ENCODE measurements around the gene ZNF337.
"Not testable (repeated sequence)": the region's sequence is repeated elsewhere in the genome, so short reads cannot be mapped to it uniquely, and the experiment has no call there.

The ZNF337 gene

DNA sequence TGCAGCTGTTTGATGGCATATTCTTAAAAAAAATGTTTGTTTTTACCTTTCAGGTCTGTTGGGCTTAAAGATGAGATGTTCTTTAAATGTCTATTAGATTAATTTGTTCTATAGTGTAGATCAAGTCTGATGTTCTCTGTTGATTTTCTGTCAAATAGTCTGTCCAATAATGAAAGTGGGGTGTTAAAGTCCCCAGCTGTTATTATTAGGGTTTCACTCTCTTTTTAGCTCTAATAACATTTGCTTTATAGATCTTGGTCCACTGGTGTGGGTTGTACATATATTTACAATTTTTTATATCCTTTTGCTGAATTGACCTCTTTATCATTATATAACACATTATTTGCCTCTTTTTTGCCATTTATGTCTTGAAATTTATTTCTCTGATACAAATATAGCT, 11.0 kb upstream of the ZNF337 start:
- H3K4me3 ChIP-seq (ENCODE audit: control insufficient read depth, low read depth, low read length): no peak overlapping the region
- TF ChIP-seq, protein P1, sequence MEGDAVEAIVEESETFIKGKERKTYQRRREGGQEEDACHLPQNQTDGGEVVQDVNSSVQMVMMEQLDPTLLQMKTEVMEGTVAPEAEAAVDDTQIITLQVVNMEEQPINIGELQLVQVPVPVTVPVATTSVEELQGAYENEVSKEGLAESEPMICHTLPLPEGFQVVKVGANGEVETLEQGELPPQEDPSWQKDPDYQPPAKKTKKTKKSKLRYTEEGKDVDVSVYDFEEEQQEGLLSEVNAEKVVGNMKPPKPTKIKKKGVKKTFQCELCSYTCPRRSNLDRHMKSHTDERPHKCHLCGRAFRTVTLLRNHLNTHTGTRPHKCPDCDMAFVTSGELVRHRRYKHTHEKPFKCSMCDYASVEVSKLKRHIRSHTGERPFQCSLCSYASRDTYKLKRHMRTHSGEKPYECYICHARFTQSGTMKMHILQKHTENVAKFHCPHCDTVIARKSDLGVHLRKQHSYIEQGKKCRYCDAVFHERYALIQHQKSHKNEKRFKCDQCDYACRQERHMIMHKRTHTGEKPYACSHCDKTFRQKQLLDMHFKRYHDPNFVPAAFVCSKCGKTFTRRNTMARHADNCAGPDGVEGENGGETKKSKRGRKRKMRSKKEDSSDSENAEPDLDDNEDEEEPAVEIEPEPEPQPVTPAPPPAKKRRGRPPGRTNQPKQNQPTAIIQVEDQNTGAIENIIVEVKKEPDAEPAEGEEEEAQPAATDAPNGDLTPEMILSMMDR (conservative IDR thresholded peaks at IDR 0.05; ENCODE audit: control insufficient read depth, insufficient read depth, low read depth, low read length): no peak
- DNase-seq (ENCODE audit: low read depth): no peak

DNA sequence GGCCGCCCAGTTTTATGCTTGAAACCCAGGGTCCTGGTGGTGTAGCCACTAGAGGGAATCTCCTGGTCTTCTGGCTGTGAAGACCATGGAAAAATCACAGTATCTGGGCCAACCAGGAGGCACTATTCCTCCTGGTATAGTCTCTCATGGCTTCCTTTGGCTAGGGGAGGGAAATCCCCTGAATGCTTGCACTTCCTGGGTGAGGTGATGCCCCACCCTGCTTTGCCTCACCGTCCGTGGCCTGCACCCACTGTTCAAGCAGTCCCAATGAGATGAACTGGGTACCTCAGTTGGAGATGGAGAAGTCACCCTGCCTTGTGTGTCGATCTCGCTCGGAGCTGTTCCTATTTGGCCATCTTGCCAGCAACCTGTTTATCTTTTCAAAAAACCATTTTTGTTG, 10.1 kb upstream of the ZNF337 start:
- no peak overlapping the region for H3K4me3 ChIP-seq (ENCODE audit: control insufficient read depth, low read depth, low read length)
- no peak for DNase-seq (ENCODE audit: low read depth)
- TF ChIP-seq, protein P1 (conservative IDR thresholded peaks at IDR 0.05; ENCODE audit: control insufficient read depth, insufficient read depth, low read depth, low read length): no peak

DNA sequence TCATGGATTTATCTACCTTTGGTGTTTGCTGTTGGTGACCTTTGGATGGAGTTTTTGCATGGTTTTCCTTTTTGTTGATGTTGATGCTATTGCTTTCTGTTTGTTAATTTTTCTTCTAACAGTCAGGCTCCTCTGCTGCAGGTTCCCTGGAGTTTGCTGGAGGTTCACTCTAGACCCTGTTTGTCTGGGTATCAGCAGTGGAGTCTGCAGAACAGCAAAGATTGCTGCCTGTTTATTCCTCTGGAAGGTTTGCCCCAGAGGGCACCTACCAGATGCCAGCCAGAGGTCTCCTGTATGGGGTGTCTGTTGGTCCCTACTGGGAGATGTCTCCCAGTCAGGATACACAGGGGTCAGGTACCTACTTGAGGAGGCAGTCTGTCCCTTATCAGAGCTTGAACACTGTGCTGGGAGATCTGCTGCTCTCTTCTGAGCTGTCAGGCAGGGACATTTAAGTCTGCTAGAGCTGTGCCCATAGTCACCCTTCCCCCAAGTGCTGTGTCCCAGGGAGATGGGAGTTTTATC, 9.2 kb upstream of the ZNF337 start:
- DNase-seq (ENCODE audit: low read depth): no peak
- H3K4me3 ChIP-seq (ENCODE audit: control insufficient read depth, low read depth, low read length): no peak overlapping the region
- TF ChIP-seq, protein P1 (conservative IDR thresholded peaks at IDR 0.05; ENCODE audit: control insufficient read depth, insufficient read depth, low read depth, low read length): no peak

GRCh38 chr20:25704303-25704702, 7.7 kb upstream of the ZNF337 start:
- DNase-seq (ENCODE audit: low read depth): not testable (repeated sequence)

GRCh38 chr20:25700835-25701234, 4.2 kb upstream of the ZNF337 start:
- not testable (repeated sequence) for H3K4me3 ChIP-seq (ENCODE audit: control insufficient read depth, low read depth, low read length); DNase-seq (ENCODE audit: low read depth)

More at GRCh38 chr20:25704303-25704702, 7.7 kb upstream of the ZNF337 start:
- H3K4me3 ChIP-seq (ENCODE audit: control insufficient read depth, low read depth, low read length): not testable (repeated sequence)

GRCh38 chr20:25699914-25700313, 3.3 kb upstream of the ZNF337 start:
- TF ChIP-seq, protein P1 (conservative IDR thresholded peaks at IDR 0.05; ENCODE audit: control insufficient read depth, insufficient read depth, low read depth, low read length): no peak
- H3K4me3 ChIP-seq (ENCODE audit: control insufficient read depth, low read depth, low read length): no peak overlapping the region
- DNase-seq (ENCODE audit: low read depth): peak; percentile 41

DNA sequence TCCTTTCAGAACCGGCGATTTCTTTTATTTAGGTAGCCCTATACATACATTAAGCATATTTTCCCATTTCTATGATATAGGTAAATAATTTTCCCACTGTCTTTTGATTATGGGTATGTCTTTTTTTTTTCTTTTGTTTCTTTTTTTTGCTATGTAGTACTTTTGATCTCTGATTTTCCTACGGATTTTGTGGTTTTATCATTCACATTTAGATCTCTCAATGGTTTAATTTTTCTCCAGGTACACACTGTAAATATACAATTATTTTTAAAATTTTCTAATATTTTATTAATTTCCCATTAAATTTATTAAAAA, 436 bp upstream of the ZNF337 start:
- TF ChIP-seq, protein P1 (conservative IDR thresholded peaks at IDR 0.05; ENCODE audit: control insufficient read depth, insufficient read depth, low read depth, low read length): no peak
- peak overlapping the region; percentile 93 for H3K4me3 ChIP-seq (ENCODE audit: control insufficient read depth, low read depth, low read length)
- DNase-seq (ENCODE audit: low read depth): no peak

DNA sequence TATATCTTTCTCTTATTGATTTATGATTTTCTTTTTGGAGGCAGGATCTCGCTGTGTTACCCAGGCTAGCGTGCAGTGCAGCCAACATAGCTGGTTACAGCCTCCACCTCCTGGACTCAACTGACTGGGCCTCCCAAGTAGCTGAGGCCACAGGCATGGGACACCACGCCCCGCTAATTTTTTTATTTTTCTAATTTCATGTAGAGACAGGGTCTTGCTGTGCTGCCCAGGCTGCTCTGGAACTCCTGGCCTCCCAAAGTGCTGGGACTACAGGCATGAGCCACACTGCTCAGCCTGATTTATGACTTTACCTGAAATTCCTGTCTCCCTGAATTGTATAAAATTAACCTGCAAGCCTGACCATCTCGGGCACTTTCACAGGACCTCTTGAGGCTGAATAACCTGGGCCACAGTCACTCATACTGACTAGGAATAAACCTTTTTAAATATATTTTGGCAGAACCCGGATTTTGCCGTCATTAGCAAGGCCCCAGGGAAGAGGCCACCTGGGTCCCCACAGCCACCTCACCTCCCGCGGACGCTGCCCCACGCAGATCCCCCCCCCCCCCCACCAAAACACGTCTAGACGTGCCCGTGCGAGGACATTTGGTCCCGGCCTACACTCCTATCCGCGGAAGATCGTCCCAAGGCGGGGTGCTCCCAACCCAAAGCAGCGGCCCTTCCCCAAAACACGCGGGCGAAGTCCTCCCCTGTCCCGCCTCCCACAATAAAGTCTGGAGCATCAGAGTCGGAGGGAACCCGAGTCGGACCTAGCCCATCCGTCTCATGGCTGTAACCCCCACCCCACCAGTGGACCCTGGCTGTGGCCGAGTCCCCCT, 902 bp downstream of the ZNF337 start:
- TF ChIP-seq, protein P1 (conservative IDR thresholded peaks at IDR 0.05; ENCODE audit: control insufficient read depth, insufficient read depth, low read depth, low read length): no peak
- peak; percentile 11 for DNase-seq (ENCODE audit: low read depth)
- H3K4me3 ChIP-seq (ENCODE audit: control insufficient read depth, low read depth, low read length): peak overlapping the region; percentile 93
